C1 segment of cervical spinal cord (tissue), 14 donors: ENCODE results near the gene PC.
"Not testable (repeated sequence)": the region's sequence is repeated elsewhere in the genome, so short reads cannot be mapped to it uniquely, and the experiment has no call there.

Source experiments
- DNase-seq, 14 donors: peaks; one replicate each; lab custom pipeline; 2025; lab: John Stamatoyannopoulos, UW

The PC gene

GRCh38 chr11:66958232-66958955 lies at the start of gene PC:
PC (minus strand) TSS chr11:66958383; CDS start chr11:66872159, 86,224 bp downstream.
- peak; percentile 88 to 100 (median 99) for DNase-seq

- no peak for DNase-seq
Measured at GRCh38 chr11:67007126-67007525, 48.9 kb upstream of the PC start.

GRCh38 chr11:67006029-67006884 lies 48.1 kb upstream of the PC start:
- DNase-seq: no peak

- not testable (repeated sequence) for DNase-seq
Measured at GRCh38 chr11:67005200-67005599, 47.0 kb upstream of the PC start.

- no peak for DNase-seq
Measured at GRCh38 chr11:67002921-67003411, 44.8 kb upstream of the PC start.

- DNase-seq: no peak
Measured at GRCh38 chr11:67002297-67002913, 44.2 kb upstream of the PC start.

- DNase-seq: no peak
Measured at GRCh38 chr11:67001332-67001731, 43.1 kb upstream of the PC start.

GRCh38 chr11:66999555-66999954 lies 41.4 kb upstream of the PC start:
- DNase-seq: no peak

- DNase-seq: no peak
Measured at GRCh38 chr11:66996609-66997273, 38.6 kb upstream of the PC start.

GRCh38 chr11:66992041-66992440 lies 33.9 kb upstream of the PC start:
- no peak for DNase-seq

- not testable (repeated sequence) for DNase-seq
Measured at GRCh38 chr11:66989360-66989759, 31.2 kb upstream of the PC start.

GRCh38 chr11:66988741-66989140 lies 30.6 kb upstream of the PC start:
- DNase-seq: not testable (repeated sequence)

GRCh38 chr11:66987924-66988637 lies 29.9 kb upstream of the PC start:
- no peak for DNase-seq

- DNase-seq: no peak
Measured at GRCh38 chr11:66987158-66987620, 29.0 kb upstream of the PC start.

GRCh38 chr11:66986178-66986545 lies 28.0 kb upstream of the PC start:
- DNase-seq: peak in 2 of 14 donors; percentile 64 to 95

- peak in 2 of 14 donors; percentile 64 to 97 for DNase-seq
Measured at GRCh38 chr11:66985508-66986177, 27.5 kb upstream of the PC start.

- no peak for DNase-seq
Measured at GRCh38 chr11:66983275-66983924, 25.2 kb upstream of the PC start.

- peak in 9 of 14 donors; percentile 11 to 67 (median 32) for DNase-seq
Measured at GRCh38 chr11:66981976-66982578, 23.9 kb upstream of the PC start.

GRCh38 chr11:66979336-66979980 lies 21.3 kb upstream of the PC start:
- no peak for DNase-seq
